Ramos (cell line): Measurements from ENCODE around the gene CYB561D1.

Experiments used
- in situ Hi-C: fragments of 300-500 bp; cut with MboI; formaldehyde crosslinking; loops from one replicate; pipeline ENCODE4 v1.14.3; 2022; ENCODE audit warnings: low sequenced_read_pairs; ENCODE audit not compliant: unreplicated experiment

Gene CYB561D1

DNA sequence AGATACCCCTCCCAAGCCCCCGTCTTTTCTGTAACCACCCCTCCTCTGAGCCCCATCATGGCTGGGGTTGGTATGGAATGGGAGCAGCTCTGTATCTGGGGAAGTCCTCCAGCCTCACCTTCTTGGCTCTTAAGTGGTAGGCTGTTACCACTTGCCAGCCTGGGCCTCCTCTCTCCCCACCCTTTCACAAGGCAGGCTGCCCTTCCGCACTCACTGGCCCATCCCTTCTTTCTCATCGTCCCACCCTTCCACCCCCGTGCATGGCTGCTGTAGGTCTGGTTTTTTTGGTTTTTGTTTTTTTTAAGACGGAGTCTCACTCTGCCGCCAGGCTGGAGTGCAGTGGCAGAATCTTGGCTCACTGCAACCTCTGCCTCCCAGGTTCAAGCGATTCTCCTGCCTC lies 5.2 kb downstream of the CYB561D1 start:
- in situ Hi-C loops, result loop anchor here (5.0 kb wide), 1 partner anchor 33 kb away; no protein-coding TSS in a partner anchor

DNA sequence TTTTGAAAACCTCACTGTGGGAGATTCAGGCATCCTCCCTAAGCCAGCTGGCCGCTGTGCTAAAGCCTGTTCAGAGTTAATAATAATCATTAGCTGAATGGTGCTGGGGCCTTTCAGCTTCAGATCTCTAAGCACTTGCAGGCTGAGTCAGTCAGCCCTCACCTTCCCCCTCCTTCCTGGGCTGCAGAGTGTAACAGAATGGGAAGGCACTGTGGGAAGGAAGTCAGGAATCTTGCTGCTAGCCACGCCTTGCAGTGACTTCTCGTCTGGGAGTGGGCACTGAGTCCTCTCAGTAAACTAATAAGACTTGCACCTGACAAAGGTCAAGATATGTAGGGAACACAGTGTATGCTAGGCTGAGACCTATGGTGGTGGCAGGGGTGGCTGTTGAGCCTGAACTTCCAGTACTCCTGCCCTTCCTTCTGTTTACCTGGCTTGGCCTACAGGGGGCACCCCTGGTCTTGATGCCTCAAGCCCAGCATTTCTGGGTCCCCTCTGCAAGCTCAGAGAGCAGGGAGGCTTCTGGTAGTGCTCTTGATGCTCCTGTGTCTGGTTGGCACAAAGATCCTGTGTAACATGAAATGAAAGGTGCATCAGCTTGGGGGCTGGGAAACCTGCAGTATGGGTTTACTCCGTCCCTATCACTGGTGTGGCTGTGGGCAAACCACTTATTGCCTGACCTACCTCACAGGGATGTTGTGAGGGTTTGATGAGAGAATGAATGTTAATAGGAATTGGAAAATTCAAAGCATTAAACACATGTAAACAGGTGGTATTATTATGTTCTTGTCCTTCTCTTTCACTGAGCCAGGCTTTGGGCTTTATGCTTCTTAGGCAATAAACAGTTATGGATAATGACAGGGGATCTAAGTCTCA lies 6.0 kb downstream of the CYB561D1 start:
- in situ Hi-C loops, result loop anchor here (5.0 kb wide), 1 partner anchor 32 kb away; no protein-coding TSS in a partner anchor

- in situ Hi-C loops, result no loop called here
These were observed 7.1 kb downstream of the CYB561D1 start for GRCh38 chr1:109500941-109501381.

DNA sequence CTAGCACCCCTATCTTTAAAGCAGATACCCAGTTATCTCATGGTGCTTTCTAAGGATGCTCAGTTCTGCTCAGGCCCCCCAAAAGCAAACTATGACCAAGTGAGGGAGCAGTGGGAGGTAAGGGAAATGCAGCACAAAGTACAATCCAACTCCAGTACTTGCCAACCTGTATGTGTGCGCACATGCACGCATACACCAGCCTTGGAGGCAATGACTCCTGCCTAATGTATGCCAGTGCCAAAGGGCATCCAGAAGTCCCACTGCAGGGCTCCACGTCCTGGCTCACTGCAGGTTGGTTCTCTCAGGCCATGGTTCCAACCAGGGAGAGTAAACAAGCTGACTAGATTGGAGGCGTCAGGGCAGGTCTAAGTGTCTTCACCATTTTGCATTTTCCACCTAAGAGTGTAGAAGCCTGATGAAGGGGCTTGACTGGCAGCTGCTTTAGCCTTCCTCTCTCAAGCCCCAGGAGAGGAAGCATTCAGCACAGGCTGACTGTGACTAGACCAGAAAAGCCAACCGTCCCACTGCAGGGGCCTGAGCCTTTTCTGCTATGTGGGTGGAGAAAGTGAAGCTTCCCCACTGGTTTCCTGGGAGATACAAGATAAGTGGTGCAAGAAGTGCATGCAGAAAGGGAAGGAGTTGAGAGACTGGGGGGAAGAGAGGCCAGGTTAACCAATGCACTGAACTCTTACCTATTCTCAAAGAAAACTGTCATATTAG lies 7.9 kb downstream of the CYB561D1 start:
- in situ Hi-C loops, result no loop called here

DNA sequence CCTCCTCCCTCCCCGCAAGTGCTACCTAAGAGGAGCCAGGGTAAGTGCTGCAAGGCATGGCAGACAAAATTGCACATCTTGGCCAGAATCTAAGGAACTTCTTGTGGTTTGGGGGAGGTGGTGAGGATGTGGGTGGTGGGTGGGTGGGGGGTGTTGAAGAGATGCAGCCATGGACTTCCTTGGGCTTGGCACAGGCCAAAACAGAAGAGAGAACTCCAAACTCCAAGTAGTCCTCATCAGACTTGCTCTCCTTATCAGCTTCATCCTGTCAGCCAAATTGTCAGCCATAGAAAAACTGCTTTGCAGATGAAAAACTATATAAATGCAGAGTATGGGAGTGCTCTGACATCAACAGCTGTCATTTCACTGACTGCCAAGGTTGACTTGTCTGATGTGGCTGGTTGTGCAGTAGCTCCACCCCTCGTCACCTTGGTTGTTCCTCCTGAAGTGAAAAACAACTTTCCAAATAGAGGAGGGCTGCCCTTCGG lies 8.5 kb downstream of the CYB561D1 start:
- in situ Hi-C loops, result no loop called here

DNA sequence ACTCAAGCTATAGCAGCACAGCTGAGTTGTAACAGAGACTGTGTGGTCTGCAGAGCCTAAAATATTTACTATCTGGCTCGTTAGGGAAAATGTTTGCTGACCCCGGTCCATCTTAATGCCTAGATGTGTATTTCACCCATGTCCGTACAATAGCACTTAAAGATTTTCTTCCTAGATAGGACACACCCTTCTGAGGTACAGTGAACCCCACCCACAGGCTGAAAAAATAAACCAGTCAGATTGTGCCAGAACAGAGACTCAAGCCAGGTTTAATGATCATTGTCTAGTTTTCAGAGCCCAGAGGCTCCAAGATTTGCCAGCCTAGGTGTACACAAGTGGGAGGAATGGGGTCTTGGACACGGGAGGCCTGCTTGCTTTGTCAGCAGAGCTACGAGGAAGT lies 10.0 kb downstream of the CYB561D1 start:
- in situ Hi-C loops, result no loop called here

DNA sequence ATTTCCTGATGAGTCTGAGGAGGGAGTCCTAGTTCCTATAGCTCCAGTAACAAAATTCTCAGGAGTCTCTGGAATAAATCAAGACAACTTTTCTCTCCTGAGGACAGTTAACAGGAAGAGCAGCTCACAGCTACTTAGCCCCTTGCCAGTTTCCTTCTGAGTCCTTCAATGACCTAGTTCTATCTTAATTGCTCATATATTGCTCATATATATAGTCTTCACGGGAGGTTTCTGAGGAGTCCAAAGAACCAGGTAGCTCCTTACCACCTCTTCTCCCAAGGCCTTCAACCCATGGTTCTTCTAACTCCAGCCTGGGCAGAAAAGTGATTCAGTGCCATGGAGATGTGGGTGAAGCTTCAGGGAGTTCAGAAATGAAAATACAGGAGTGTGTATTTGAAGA lies 11.1 kb downstream of the CYB561D1 start:
- in situ Hi-C loops, result no loop called here

DNA sequence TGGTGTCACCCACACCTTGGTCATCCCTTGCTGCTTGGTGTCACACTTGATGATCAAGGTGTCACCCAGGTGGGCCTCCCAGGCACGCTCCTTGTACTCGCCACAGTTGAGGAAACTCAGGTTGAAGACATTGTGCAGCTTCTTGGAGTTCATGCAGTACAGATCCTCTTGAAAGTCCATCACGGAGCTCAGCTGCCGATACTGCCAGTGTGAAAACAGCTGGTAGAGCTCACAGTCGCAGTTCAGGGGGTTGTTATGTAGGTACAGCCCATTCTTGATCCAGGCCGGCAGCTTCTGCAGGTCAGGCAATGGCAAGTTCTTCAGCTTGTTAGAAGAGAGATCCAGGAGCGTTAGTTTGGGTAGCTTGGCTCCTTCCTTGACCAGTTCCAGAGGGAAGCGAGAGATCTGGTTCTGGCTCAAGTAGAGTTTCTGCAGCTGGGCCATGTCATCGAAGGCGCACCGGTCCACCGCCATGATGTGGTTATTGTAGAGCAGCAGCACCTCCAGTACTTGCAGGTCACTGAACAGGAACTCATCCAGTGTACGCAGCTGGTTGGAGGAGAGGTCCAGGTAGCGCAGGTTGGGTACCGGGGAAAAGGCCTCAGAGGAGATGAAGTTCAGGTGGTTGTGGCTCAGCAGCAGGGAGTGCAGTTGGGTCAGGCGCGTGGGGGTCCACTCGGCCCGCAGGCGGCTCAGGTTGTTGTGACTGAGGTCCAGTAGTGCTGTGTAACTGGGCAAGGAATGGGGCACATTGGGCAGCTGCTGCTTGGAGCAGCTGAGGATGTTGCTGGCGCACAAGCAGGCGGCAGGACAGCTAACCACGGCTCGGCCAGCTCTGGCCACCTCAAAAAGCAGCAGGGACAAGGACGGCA lies 14.3 kb downstream of the CYB561D1 start:
- in situ Hi-C loops, result no loop called here

- in situ Hi-C loops, result no loop called here
These were observed 14.9 kb downstream of the CYB561D1 start for GRCh38 chr1:109508873-109509175.

DNA sequence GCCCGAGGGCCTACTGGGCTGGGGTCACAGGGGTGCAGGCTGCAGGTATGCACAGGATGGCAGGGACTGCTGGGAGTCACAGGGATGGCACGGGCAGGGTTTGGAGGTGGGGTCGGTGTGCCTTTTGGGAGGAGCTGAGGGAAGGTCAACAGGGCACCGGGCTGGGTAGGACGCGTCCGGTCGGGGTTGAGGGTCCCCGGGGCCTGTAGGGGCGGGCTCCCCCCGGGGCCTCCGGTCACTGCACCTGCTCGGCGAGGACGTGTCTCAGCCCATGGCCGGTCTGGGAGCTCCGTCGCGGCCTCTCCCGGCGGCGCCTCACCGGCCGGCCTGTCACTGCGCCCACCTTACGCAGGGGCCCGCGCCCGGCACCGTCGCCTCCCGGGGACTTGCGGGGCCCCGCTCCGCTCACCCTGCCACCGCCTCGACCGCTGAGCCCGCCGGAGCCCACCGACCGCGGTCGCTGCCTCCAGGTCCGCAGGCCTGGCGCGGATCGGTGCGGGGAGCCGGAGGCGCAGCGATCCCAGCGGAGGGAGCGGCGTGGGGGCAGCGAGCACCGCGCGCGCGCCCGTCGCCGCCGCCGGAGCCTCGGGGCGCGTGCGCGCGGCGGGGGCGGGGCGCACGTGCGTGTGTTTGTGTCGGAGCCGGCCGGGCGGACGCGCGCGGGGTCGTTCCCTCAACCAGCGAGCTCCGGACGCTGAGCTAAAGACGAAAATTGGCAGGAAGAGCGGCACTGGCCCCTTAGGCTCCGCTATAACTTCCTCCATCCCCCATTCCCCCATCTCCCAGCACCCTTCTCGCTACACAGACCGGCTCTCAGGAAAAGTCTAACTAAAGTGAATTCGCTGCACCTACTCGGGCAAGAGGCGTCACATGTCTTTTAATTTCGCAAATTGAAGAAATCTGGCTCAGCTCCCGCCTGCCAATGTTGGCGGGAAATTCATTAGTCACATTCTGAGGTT lies 15.6 kb downstream of the CYB561D1 start, which contains the start of gene AMIGO1:
TSS of gene AMIGO1 (minus strand) at position 552 of the 959 bp plus-strand sequence. CDS start 815 bp downstream, outside the sequence.
- in situ Hi-C loops, result no loop called here

DNA sequence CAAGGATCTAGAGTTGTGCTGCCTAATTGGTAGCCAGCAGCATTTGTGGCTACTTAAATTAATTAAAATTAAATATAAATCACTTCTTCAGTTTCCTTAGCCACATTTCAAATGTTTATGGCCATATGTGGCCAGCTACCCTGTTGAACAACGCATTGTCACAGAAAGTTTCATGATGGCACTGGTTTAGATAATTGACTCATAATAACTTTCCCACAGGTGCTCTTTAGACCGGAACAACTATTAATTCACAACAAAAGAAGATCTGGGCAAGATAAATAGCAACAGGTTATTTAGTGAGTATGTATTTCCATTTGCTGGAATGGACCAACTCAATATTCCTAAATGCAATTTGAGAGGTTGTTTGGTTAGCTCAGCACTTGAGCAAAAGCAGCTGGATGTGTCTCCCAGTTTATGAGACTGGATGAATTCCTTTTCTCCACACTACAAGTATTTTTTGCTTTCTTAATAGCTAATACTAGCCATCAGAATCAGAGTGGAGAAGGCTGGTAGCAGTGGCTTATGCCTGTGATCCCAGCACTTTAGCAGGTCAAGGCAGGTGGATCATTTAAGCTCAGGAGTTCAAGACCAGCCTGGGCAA lies 19.3 kb downstream of the CYB561D1 start:
- in situ Hi-C loops, result no loop called here

DNA sequence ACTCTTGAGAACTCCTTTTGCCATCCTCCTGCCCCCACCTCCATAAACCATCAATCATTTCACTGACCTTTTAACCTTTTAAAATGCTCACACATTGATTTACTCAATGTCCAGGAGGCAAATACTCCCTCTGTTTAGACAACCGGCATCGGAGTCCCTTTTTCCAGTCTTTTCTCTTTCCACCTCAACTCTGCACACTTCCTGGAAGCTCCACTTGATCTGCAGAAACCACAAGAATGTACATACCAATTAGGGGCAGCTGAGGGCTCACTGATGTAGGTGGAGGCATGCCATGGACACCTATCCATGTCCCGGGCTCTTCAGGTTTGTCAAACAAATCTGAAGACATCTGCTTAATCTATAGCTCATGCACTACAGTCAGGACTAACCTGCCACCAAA lies 21.0 kb downstream of the CYB561D1 start:
- in situ Hi-C loops, result no loop called here

DNA sequence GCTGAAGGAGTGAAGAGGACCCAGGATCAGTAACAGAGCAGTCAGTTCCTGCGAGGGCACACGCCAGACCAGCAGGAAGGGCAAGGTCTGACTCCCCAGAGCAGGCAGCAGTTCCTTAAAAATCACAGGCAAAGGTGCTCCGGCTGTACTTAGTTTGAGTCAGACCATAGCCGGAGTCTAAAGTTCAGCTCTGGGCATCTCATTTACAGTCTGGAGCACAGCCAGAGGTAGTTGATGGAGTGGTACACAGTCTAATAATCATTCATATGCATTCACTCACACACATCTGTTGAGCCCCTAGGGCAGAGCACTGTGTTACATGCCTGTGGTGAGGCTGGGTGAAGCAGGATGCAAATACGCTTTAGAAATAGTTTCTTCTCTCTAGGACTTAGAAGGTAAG lies 23.0 kb downstream of the CYB561D1 start:
- in situ Hi-C loops, result no loop called here

DNA sequence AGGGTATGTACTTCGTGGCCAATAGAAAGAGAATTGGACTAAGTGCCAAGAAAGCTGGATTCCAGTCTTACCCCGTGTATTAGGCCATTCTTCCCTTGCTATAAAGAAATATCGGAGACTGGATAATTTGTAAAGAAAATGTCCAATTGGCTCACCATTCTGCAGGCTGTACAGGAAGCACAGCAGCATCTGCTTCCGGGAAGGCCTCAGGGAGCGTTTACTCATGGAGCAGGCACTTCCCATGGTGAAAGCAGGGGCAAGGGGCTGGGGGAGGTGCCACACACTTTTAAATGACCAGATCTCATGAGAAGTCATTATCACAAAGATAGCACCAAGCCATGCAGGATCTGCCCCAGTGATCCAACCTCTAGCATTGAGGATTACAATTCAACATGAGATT lies 23.4 kb downstream of the CYB561D1 start:
- in situ Hi-C loops, result no loop called here

DNA sequence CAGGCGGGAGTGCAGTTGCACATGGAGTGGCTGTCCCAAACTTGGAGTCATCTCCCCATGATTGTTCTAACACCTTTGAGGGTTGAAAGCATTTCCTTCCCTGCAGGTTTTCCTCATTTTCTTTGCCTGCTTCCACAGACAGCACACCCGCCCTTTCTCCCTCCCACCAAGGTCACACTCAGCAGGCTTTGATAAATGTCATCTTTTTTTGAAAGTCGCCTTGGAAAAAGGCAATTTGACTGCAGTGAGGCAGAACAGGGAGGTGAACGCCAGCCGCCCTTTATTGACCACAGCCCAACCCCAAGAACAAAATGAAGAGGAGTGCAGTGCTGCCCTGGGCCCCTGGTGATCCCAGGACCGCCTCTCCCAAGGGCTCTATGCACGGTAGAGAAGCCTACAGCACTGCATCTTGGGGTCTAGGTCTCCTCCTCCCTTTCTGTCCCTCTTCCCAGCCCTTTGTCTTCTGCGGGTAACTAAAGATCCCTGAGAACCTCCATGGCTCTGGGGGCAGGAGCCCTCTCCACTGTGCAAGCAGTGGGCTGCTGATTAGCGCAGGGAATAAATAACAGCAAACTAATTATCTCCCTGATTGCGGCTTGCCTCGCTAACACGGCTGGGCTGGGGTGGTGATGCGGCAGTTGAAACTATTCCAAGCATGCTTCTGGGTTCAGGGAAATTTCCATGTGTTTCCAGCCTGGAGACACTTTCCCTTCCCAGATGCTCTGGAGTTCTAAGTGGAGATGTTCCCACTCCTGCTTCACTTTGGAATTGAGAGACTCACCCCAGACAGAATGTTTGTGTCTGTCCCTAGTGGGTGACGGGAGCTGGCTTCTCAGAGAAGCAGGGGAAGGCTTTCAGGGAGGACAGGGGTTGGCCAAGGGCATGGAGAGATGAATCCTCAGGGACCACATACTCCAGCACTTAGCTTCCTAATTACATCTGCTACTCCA lies 27.4 kb downstream of the CYB561D1 start:
- in situ Hi-C loops, result no loop called here

DNA sequence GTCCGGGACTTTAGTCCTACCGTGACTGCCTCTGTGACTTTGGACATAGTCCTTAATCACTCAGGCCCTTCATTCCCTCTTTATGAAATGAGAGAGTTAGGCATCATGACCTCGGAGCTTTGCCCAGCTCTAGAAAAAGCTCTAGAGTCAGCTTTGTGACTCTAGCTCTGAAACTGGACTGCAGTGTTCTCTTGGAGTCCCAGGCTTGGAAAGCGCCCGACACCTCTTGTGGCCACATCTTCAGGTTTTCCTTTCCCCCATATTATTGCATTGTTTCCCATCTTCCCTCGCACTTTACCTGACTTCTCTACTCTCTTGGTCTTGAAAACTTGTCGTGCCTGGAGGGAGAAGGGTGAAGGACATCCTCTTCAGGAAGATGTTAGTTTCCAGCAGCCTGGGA lies 28.1 kb downstream of the CYB561D1 start:
- in situ Hi-C loops, result no loop called here

GRCh38 chr1:109523706-109524105 lies 29.8 kb downstream of the CYB561D1 start:
- in situ Hi-C loops, result no loop called here
